OCI-LY3 (cell line): ENCODE results near the gene HAGH.

ENCODE experiments used
- EZH2phosphoT487 ChIP-seq: fragments of 200-600 bp; shearing (Covaris generic); IDR thresholded peaks from 2 replicates; pipeline ENCODE4 v1.6.1; 2018; ENCODE audit warnings: antibody characterized with exemption, mixed run types, low read depth
- TF ChIP-seq, protein P1 (sequence below): fragments of 200-600, 300-600 bp; sonication (generic); IDR thresholded peaks from 2 replicates; pipeline ENCODE4 v1.5.1; 2014; ENCODE audit warnings: antibody characterized with exemption, low read length, low read depth

DNA sequence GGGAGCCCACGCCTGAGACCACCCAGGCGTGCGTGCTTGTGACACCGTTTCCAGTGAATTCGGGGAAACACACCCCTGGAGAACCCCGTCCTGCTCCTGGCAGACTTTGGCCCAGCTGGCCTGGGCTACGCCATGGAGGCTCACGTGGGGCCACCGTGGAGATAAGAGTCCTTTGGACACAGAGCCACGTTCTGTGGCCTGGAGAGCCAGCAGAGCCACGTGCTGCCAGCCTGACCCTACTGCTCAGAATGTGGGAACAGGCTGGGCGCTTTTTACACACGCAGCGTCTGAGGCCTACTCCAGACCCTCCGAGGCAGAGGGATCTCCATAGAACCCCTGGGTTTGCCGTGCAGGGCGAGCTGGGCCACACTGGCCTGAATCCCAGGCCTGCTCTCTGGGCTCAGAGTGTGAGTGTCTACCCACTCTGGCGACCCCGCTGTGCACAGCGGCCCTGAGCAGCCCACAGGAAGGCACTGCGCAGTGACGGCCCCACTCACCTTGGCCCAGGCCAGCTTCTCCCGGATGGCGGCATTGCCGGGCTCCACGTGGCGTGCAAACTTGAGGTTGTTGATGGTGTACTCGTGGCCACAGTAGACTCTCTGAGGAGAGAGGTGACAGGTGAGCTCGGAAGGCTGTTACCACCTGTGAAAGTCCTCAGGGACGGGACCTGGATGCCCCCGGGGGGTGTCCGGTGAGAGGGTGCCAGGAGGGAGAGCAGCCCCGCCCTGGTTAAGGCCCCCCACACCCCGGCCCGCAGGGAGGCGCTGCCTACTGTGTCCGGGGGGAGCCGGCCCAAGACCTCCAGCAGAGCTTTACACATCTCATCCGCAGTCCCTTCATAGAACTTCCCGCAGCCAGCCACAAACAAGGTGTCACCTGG is 10.0 kb downstream of the HAGH start:
- TF ChIP-seq EZH2phosphoT487 = no peak
- TF ChIP-seq, protein P1, sequence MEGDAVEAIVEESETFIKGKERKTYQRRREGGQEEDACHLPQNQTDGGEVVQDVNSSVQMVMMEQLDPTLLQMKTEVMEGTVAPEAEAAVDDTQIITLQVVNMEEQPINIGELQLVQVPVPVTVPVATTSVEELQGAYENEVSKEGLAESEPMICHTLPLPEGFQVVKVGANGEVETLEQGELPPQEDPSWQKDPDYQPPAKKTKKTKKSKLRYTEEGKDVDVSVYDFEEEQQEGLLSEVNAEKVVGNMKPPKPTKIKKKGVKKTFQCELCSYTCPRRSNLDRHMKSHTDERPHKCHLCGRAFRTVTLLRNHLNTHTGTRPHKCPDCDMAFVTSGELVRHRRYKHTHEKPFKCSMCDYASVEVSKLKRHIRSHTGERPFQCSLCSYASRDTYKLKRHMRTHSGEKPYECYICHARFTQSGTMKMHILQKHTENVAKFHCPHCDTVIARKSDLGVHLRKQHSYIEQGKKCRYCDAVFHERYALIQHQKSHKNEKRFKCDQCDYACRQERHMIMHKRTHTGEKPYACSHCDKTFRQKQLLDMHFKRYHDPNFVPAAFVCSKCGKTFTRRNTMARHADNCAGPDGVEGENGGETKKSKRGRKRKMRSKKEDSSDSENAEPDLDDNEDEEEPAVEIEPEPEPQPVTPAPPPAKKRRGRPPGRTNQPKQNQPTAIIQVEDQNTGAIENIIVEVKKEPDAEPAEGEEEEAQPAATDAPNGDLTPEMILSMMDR = no peak
